Parathyroid adenoma (tissue), 2 donors: ENCODE data around the gene NQO2.

Experiments
- H2AFZ ChIP-seq: fragments of 300-600 bp; sonication (generic); one replicate; pipeline ENCODE4 v1.7.0; 2017; ENCODE audit warnings: antibody characterized with exemption, mild to moderate bottlenecking
- H3K27ac ChIP-seq: fragments of 300-600 bp; sonication (generic); one replicate; pipeline ENCODE4 v1.7.0; 2017
- H3K27me3 ChIP-seq: fragments of 300-600 bp; sonication (generic); one replicate; pipeline ENCODE4 v1.7.0; 2017; ENCODE audit warnings: low read length; ENCODE audit not compliant: control insufficient read depth, insufficient read depth
- H3K36me3 ChIP-seq: fragments of 300-600 bp; sonication (generic); one replicate; pipeline ENCODE4 v1.7.0; 2017; ENCODE audit warnings: low read length; ENCODE audit not compliant: control insufficient read depth, insufficient read depth
- H3K4me1 ChIP-seq: fragments of 300-600 bp; sonication (generic); one replicate; pipeline ENCODE4 v1.7.0; 2017; ENCODE audit warnings: control low read depth
- H3K4me2 ChIP-seq: fragments of 300-600 bp; sonication (generic); one replicate; pipeline ENCODE4 v1.7.0; 2017; ENCODE audit warnings: low read length
- H3K4me3 ChIP-seq: fragments of 300-600 bp; sonication (generic); one replicate; pipeline ENCODE4 v1.7.0; 2017; ENCODE audit warnings: low read depth, low read length
- H3K79me2 ChIP-seq: fragments of 300-600 bp; sonication (generic); one replicate; pipeline ENCODE4 v1.7.0; 2017; ENCODE audit warnings: control low read depth
- H3K9ac ChIP-seq: fragments of 300-600 bp; sonication (generic); one replicate; pipeline ENCODE4 v1.7.0; 2017; ENCODE audit warnings: mild to moderate bottlenecking
- H3K9me3 ChIP-seq: fragments of 300-600 bp; sonication (generic); one replicate; pipeline ENCODE4 v1.7.0; 2017; ENCODE audit warnings: low read length; ENCODE audit not compliant: control insufficient read depth
- CTCF ChIP-seq: fragments of 300-600 bp; sonication (generic); IDR thresholded peaks from one replicate; pipeline ENCODE4 v1.7.0; 2017; ENCODE audit warnings: antibody characterized with exemption, mild to moderate bottlenecking
- donor health status: primary hyperparathyroidism.

NQO2 gene

GRCh38 chr6:2958776-2959175, 40.9 kb upstream of the NQO2 start:
- Histone ChIP-seq H3K36me3 (no peaks in the 10 kb centered on the region), H2AFZ (no peak overlapping the region), H3K4me2 (no peak overlapping the region), H3K79me2 (peaks cover 38% of the 10 kb centered on the region), H3K4me3 (no peak overlapping the region), H3K9ac (no peak overlapping the region), H3K27me3 (no peaks in the 10 kb centered on the region), H3K4me1 (peaks cover 17% of the 10 kb centered on the region), H3K9me3 (no peaks in the 10 kb centered on the region), H3K27ac (no peak overlapping the region)
- TF ChIP-seq CTCF: no peak

GRCh38 chr6:2959909-2960719, 39.6 kb upstream of the NQO2 start:
- Histone ChIP-seq H2AFZ (no peak overlapping the region), H3K9ac (no peak overlapping the region), H3K79me2 (peaks cover 39% of the 10 kb centered on the region), H3K4me3 (no peak overlapping the region), H3K36me3 (no peaks in the 10 kb centered on the region), H3K4me1 (peaks cover 17% of the 10 kb centered on the region), H3K9me3 (no peaks in the 10 kb centered on the region), H3K27ac (no peak overlapping the region), H3K27me3 (no peaks in the 10 kb centered on the region), H3K4me2 (no peak overlapping the region)
- TF ChIP-seq CTCF: no peak

GRCh38 chr6:2960935-2961334, 38.8 kb upstream of the NQO2 start:
- H3K9ac ChIP-seq: no peak overlapping the region
- no peaks in the 10 kb centered on the region for H3K27me3 ChIP-seq
- H3K79me2 ChIP-seq: peaks cover 44% of the 10 kb centered on the region
- peaks cover 17% of the 10 kb centered on the region for H3K4me1 ChIP-seq
- H3K4me3 ChIP-seq: no peak overlapping the region
- H3K4me2 ChIP-seq: no peak overlapping the region
- no peak overlapping the region for H2AFZ ChIP-seq
- no peak for TF ChIP-seq CTCF
- no peaks in the 10 kb centered on the region for H3K36me3 ChIP-seq
- no peak overlapping the region for H3K27ac ChIP-seq
- no peaks in the 10 kb centered on the region for H3K9me3 ChIP-seq

GRCh38 chr6:2961506-2961905, 38.2 kb upstream of the NQO2 start:
- Histone ChIP-seq H3K4me3 (no peak overlapping the region), H3K9ac (no peak overlapping the region), H3K4me2 (peak overlapping the region; percentile 39), H2AFZ (peak overlapping the region; percentile 14), H3K27ac (peak overlapping the region; percentile 8), H3K4me1 (peaks cover 22% of the 10 kb centered on the region), H3K27me3 (no peaks in the 10 kb centered on the region), H3K79me2 (peaks cover 44% of the 10 kb centered on the region), H3K9me3 (no peaks in the 10 kb centered on the region), H3K36me3 (no peaks in the 10 kb centered on the region)
- TF ChIP-seq CTCF: no peak

GRCh38 chr6:2962004-2962403, 37.7 kb upstream of the NQO2 start:
- H3K4me1 ChIP-seq: peaks cover 27% of the 10 kb centered on the region
- peak overlapping the region; percentile 14 for H2AFZ ChIP-seq
- TF ChIP-seq CTCF: no peak
- H3K27ac ChIP-seq: peak overlapping the region; percentile 8
- H3K9me3 ChIP-seq: no peaks in the 10 kb centered on the region
- no peak overlapping the region for H3K9ac ChIP-seq
- H3K4me2 ChIP-seq: peak overlapping the region; percentile 39
- no peaks in the 10 kb centered on the region for H3K27me3 ChIP-seq
- H3K36me3 ChIP-seq: no peaks in the 10 kb centered on the region
- no peak overlapping the region for H3K4me3 ChIP-seq
- H3K79me2 ChIP-seq: peaks cover 44% of the 10 kb centered on the region
